LNCaP clone FGC (cell line): ENCODE results near the gene ETV1.

Source experiments
- DNase-seq: peaks from one replicate; pipeline ENCODE4 v3.0.0-alpha.2; 2011; ENCODE audit warnings: low read depth
- H3K4me3 ChIP-seq: 2 replicates; pipeline ENCODE4 v1.5.1; 2011; ENCODE audit warnings: mild to moderate bottlenecking, low read depth, low read length, control low read depth
- TF ChIP-seq, protein P1 (sequence below): IDR thresholded peaks from 2 replicates; pipeline ENCODE4 v1.5.1; 2012; ENCODE audit warnings: mild to moderate bottlenecking; ENCODE audit not compliant: control insufficient read depth, insufficient read depth; ENCODE audit errors: extremely low read depth

Gene ETV1

DNA sequence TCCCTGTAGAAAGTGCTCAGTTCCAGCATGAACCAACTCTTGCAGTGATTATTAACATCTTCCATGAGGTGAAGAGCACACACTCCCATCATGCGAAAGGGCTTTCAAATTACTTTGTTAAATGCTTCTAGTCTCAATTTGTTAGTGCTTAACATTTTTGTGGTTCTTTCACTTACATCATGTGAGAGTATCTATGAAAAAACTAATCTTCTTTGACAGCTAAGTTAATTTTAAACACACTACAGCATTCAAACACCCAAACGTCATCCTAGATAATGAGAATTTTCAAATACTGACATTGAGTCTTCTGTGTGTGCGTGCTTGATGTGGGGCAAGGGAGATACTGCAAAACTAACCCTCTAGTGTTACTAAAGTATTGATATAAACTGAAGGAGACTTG lies 84.8 kb downstream of the ETV1 start:
- no peak for DNase-seq
- no peak overlapping the region for H3K4me3 ChIP-seq
- TF ChIP-seq, protein P1, sequence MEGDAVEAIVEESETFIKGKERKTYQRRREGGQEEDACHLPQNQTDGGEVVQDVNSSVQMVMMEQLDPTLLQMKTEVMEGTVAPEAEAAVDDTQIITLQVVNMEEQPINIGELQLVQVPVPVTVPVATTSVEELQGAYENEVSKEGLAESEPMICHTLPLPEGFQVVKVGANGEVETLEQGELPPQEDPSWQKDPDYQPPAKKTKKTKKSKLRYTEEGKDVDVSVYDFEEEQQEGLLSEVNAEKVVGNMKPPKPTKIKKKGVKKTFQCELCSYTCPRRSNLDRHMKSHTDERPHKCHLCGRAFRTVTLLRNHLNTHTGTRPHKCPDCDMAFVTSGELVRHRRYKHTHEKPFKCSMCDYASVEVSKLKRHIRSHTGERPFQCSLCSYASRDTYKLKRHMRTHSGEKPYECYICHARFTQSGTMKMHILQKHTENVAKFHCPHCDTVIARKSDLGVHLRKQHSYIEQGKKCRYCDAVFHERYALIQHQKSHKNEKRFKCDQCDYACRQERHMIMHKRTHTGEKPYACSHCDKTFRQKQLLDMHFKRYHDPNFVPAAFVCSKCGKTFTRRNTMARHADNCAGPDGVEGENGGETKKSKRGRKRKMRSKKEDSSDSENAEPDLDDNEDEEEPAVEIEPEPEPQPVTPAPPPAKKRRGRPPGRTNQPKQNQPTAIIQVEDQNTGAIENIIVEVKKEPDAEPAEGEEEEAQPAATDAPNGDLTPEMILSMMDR = no peak

DNA sequence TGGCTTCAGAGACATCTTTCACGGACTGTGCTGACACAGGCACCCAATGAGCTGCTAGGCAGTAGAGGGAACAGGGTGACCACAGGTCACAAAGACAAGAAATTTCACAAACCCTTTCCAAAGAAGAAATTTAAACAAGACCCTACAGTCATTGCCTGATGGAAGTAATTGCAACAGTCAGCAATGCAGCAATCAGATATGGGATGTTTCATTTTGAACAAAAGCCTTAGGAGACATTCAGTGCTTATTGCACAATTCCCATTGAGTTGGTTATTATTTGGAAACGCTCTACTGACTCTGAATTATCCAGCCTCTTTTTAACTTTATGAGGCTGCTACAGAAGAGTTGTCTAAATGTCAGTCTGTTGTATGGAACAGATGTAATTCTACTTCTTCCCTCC lies 85.5 kb downstream of the ETV1 start:
- TF ChIP-seq, protein P1 = no peak
- no peak for DNase-seq
- no peak overlapping the region for H3K4me3 ChIP-seq

DNA sequence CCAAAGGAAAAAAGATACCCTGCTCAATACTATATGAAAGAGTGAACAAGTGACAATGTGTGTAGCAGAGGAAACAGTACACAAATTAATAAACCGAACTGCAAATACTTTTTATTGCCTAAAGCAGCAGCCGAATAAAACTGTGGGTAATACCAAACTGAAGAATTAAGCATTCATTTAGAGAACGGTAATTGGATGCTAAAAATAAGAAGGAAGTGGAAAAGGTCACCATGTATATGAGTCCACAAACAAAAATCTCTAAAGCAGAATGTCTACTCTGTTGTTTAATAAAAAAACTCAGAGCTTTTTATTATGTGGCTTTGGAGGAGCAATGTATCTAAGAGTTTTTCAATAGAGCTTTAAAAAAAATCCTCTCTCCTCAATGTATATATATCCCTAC lies 87.9 kb downstream of the ETV1 start:
- no peak overlapping the region for H3K4me3 ChIP-seq
- TF ChIP-seq, protein P1 = no peak
- DNase-seq = no peak

DNA sequence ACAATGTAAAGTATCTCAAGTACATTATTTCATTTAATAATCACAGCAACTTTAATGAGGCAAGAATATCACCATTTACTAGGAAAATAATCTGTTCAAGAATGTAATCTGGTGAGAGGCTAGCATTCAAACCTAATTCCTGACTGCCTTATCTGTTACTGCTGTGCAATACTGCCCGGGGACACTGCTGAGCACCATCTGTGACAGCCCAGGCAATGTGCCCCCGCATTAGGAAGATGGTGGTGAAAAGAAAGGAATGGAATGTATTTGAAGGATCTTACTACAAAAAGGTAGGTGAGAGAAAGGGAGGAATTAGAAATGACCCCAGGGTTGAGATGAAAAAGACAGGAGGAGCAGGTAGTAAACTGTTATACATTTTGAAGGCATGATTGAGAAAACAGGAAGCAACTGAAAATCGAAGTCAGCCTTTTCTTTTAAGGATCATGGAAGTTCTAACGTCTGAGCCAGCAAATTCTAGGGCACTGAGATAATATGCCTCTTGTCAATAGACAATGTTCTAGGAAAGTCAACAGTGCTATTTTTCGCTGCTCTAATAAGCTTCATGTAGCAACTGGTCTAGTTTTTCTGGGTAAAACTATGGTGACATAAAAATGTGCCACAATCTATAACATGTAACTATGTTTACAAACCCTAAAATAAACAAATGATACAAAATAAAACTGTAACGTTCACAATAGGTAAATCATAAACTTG lies 90.4 kb downstream of the ETV1 start:
- H3K4me3 ChIP-seq = no peak overlapping the region
- TF ChIP-seq, protein P1 = no peak
- peak; percentile 95 for DNase-seq

DNA sequence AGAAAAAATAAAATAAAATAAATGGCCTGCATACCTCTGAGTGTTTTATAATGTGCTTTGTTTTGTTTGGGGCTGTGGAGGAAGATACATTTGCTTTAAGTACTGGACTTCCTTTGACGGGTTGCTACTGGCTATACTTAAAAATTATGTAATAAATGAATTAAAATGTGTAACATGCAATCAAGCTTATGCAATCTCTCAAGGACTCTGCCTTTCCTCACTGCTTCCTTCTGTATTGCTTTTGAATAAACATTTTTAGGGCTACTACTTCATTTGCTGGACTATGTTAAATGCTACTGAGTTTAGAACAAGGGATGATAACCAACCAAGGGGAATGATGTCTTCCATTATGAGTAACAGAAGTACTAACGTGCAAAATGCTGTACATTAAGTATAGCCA lies 91.6 kb downstream of the ETV1 start:
- no peak overlapping the region for H3K4me3 ChIP-seq
- no peak for DNase-seq
- TF ChIP-seq, protein P1 = no peak

DNA sequence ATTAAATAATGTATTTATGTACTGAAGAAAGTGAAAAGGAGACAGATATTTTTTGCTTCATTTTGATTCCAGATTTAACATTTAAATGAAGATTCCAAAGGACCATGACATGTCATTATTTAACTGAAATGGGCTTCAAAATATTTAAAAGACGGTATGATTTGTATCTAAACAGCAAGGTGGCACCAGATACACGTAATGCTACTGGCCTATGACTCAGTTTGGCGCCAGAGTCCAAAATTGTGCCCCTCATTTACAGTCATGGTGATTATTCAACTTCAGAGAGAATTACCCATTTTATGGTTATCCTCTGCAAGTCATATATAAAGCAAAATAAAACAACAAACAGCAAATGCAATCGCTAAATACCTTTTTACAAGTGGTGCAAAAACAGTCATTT lies 94.5 kb downstream of the ETV1 start:
- H3K4me3 ChIP-seq = no peak overlapping the region
- no peak for DNase-seq
- TF ChIP-seq, protein P1 = no peak

DNA sequence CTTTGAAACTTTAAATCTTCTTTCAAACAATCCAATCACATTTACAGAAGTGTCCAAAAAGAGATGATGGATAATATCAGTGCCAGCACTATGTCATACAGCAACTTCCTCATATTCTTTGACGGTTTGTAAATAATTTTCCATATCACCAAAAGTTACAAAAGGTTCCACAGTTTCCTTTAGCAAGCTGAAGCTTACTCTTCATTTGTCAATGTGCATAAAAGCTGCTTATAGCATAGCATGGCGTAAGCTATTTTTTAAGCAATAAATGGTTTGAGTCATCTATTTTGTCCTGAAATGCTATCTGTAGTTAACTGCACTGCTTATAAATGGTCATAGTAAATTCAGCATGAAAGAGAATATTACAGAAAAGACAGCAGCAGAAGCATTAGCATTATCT lies 95.1 kb downstream of the ETV1 start:
- TF ChIP-seq, protein P1 = no peak
- DNase-seq = no peak
- H3K4me3 ChIP-seq = no peak overlapping the region
